GM18951 (cell line): ENCODE data around the gene CCNB1IP1.
A peak's percentile ranks its signal among the peaks of the same experiment; 100 is the strongest.
"Not testable (repeated sequence)": the region's sequence is repeated elsewhere in the genome, so short reads cannot be mapped to it uniquely, and the experiment has no call there.

Experiments
- POLR2A ChIP-seq: IDR thresholded peaks from 4 replicates; pipeline ENCODE4 v1.6.1; 2011; ENCODE audit warnings: mild to moderate bottlenecking; ENCODE audit not compliant: insufficient read length, insufficient read depth; ENCODE audit errors: extremely low read depth
- in situ Hi-C: fragments of 300-500 bp; cut with MboI; formaldehyde crosslinking; loops from one replicate; pipeline ENCODE4 v1.12.0; 2022; ENCODE audit warnings: low sequenced_read_pairs, mixed read lengths, inconsistent platforms; ENCODE audit not compliant: unreplicated experiment

The CCNB1IP1 gene, protein sequence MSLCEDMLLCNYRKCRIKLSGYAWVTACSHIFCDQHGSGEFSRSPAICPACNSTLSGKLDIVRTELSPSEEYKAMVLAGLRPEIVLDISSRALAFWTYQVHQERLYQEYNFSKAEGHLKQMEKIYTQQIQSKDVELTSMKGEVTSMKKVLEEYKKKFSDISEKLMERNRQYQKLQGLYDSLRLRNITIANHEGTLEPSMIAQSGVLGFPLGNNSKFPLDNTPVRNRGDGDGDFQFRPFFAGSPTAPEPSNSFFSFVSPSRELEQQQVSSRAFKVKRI

GRCh38 chr14:20332788-20333493, at the start of gene CCNB1IP1:
CCNB1IP1 (minus strand) TSS chr14:20333279; CDS start chr14:20316523, 16,756 bp downstream.
- TF ChIP-seq POLR2A: peak; percentile 63
- in situ Hi-C loops: loop anchor here (5.0 to 10.0 kb wide), 2 partner anchors 279 to 352 kb away; partner anchors contain the start of genes ANG and RNASE4

DNA sequence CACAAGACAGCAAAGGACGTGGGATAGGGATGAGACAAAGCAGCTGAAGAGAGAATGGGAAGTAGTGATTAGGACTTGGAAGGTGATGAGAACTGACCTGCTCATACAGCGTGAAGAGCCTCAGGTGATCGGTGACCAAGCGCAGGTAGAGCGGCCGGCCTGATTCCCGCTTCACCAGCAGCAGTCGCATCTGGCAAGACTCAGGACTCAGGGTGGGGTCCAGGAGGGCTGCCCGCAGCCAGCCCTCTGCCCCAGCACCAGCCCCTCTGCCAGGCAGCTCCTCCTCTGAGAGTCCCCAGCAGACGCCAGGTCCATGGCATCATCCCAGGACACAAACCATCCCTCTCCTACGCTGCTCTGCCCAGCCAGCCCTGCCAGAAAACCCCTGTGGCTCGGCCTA, 49.4 kb upstream of the CCNB1IP1 start:
- TF ChIP-seq POLR2A: no peak

GRCh38 chr14:20381341-20381740, 48.3 kb upstream of the CCNB1IP1 start:
- TF ChIP-seq POLR2A: no peak
- in situ Hi-C loops: no loop called here

More for the DNA sequence above, 49.4 kb upstream of the CCNB1IP1 start:
- in situ Hi-C loops: no loop called here

DNA sequence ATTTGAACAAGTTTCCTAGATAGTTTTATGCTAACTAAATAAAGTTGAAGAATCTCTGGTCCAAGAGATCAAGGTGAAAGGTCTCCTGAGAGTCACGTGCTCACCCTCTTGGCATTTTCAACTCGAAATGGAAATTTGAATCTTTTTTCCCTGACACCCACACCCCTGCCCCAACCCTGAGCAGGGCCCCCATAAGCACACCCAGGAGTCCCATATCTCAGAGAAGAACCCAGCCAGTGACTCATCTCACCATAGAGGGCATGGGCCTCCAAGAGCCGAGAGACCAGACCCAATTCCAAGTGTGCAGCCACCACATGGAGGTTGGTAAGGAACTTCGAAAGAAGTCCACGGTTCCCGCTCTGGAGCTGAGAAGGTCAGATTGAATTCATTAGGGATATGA, 47.6 kb upstream of the CCNB1IP1 start:
- in situ Hi-C loops: no loop called here
- TF ChIP-seq POLR2A: no peak

- in situ Hi-C loops: no loop called here
- no peak for TF ChIP-seq POLR2A
Observed at GRCh38 chr14:20379743-20380142, 46.7 kb upstream of the CCNB1IP1 start.

DNA sequence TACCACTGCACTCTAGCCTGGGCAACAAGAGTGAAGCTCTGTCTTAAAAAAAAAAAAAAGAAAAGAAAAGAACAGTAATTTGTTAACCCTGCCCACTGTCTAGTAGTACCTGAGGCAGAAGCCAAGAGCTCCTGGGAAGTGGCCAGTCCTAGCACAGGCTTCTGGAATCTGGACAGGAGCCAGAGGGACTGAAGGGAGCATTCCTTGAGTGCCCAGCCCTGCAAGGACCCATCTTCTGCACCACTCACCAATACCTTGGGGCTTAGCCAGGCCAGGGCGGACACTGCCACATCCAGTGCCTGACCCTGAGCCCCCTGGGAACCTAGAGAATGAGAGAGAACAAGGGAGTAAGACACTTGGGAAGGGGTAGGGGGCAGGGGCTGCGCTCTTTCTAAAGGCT, 44.1 kb upstream of the CCNB1IP1 start:
- no peak for TF ChIP-seq POLR2A
- in situ Hi-C loops: no loop called here

GRCh38 chr14:20376071-20376588, 43.1 kb upstream of the CCNB1IP1 start:
- no peak for TF ChIP-seq POLR2A

GRCh38 chr14:20375471-20375870, 42.4 kb upstream of the CCNB1IP1 start:
- no peak for TF ChIP-seq POLR2A
- in situ Hi-C loops: no loop called here

More at GRCh38 chr14:20376071-20376588, 43.1 kb upstream of the CCNB1IP1 start:
- in situ Hi-C loops: no loop called here

DNA sequence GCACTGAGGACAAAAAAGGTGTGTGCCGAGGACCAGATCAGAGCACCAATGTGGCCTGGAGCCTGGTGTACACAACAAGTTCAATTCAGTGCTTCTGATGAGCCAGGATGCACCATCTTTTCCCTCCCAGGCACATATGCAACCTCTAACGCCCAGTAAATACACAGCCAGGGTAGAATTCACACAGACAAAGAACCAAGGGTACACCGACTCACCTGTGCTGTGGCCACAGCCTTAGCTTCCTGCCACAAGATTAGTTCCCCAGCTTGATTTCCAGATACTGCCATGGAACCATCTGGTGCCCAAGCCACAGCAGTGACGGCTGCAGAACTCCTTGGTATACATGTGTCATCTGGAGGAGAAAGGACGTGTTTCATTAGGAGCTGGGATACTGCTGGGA, 39.7 kb upstream of the CCNB1IP1 start:
- in situ Hi-C loops: no loop called here

GRCh38 chr14:20365928-20366327, 32.8 kb upstream of the CCNB1IP1 start:
- in situ Hi-C loops: no loop called here
- TF ChIP-seq POLR2A: no peak

More for the DNA sequence above, 39.7 kb upstream of the CCNB1IP1 start:
- TF ChIP-seq POLR2A: no peak

GRCh38 chr14:20358474-20358873, 25.4 kb upstream of the CCNB1IP1 start:
- in situ Hi-C loops: not testable (repeated sequence)

- in situ Hi-C loops: no loop called here
- TF ChIP-seq POLR2A: no peak
Observed at GRCh38 chr14:20356422-20356821, 23.3 kb upstream of the CCNB1IP1 start.

GRCh38 chr14:20350860-20351259, 17.8 kb upstream of the CCNB1IP1 start:
- in situ Hi-C loops: no loop called here
- no peak for TF ChIP-seq POLR2A

DNA sequence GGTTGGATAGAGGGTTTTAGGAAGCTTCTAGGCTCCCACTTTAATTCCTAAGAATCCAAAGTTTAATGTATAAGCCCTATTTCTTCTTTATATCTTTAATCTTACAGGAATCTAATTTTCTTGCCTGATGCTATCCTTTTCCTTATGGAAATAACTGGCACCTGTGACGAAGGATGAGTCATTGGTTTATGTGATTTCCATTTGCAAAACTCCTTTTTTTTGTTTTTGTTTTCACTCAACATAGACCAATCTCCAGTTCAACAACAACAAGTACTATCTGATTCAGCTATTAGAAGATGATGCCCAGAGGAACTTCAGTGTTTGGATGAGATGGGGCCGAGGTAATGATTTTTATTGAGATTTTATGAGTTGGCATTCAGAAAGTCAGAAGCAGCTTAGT, 17.2 kb upstream of the CCNB1IP1 start:
- TF ChIP-seq POLR2A: no peak
- in situ Hi-C loops: no loop called here
